Stimulated activated CD8-positive, alpha-beta memory T cell treated with anti-CD3 and anti-CD28 coated beads, Interleukin-15, amount 100 ng/mL, for 4 hours (primary cell): Measurements from ENCODE around the gene CD83.
"Not testable (repeated sequence)": the region's sequence is repeated elsewhere in the genome, so short reads cannot be mapped to it uniquely, and the experiment has no call there.

Experiments
- DNase-seq, 2 donors: peaks; one replicate each; pipeline ENCODE4 v3.0.0-alpha.2; 2020; ENCODE audit warnings: low read depth in 2 of 2

The CD83 gene, protein sequence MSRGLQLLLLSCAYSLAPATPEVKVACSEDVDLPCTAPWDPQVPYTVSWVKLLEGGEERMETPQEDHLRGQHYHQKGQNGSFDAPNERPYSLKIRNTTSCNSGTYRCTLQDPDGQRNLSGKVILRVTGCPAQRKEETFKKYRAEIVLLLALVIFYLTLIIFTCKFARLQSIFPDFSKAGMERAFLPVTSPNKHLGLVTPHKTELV

DNA sequence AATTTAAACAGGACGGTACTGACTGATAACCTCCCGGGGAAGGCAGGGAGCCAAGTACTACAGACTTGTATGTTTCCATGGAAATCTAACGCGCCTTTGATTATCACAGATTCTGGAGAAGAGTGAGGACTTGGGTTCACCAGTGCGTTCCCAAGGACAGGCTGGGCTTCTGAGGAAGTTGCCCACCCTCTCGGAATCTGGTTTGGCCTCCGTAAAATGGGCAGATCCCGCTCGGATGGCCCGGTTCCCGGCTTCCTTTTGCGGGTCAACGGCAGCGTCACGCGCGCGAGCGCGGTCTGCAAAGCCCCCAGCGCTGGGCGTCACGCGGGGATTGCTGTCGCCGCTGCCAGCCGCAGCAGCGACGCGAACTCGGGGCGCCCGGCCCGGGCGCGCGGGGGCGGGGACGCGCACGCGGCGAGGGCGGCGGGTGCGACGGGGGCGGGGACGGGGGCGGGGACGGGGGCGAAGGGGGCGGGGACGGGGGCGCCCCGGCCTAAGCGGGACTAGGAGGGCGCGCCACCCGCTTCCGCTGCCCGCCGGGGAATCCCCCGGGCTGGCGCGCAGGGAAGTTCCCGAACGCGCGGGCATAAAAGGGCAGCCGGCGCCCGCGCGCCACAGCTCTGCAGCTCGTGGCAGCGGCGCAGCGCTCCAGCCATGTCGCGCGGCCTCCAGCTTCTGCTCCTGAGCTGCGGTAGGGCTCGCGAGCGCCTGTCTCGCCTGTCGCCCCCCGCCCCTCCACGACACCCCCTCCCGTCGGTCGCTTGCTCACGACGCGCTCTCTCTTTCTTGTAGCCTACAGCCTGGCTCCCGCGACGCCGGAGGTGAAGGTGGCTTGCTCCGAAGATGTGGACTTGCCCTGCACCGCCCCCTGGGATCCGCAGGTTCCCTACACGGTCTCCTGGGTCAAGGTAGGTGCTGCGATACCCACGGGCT lies at the start of gene CD83:
CD83 (plus strand) TSS at position 615 of the 933 bp plus-strand sequence; CDS start at position 655, 40 bp downstream.
- peak; percentile 59 to 81 for DNase-seq

DNA sequence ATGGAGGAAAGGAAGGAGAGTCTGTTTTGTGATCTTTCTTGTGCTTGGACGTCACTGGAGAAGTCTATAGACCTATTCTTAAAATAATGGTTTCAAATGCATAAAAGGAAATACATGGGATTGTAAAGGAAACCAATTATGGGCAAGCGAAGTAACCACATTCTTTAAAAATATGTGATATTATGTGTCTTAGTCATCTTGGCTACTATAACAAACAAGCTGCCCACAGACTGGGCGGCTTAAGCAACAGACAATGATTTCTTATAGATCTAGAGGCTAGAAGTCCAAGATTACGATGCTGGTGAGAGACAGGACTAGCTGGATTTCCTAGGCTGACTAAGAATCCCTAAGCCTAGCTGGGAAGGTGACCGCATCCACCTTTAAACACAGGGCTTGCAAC lies 49.4 kb upstream of the CD83 start:
- DNase-seq, result no peak

- DNase-seq, result no peak
These were observed 48.9 kb upstream of the CD83 start for GRCh38 chr6:14068623-14069022.

DNA sequence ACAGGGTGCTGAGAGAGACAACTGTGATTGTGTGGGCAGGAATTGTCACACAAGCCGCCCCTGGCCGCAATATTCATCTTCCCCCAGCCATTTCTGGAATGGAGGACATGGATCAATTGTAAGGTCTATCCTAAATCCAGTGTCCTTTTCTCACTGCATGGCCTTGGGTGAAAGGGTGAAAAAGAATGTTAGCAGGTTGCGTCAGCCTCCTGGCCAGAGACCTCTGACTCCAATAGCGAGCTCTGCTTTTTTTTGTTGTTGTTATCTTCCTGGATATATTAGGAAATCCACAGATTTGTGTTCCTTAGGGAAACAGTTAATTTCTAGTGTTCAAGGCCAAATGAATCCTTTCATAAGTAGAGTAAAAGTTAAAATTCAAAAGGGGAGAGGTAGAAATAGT lies 47.1 kb upstream of the CD83 start:
- no peak for DNase-seq

- no peak for DNase-seq
These were observed 45.5 kb upstream of the CD83 start for GRCh38 chr6:14072084-14072483.

- DNase-seq, result not testable (repeated sequence)
These were observed 43.8 kb upstream of the CD83 start for GRCh38 chr6:14073561-14074354.

GRCh38 chr6:14074476-14075094 lies 43.0 kb upstream of the CD83 start:
- no peak for DNase-seq

- DNase-seq, result no peak
These were observed 42.5 kb upstream of the CD83 start for GRCh38 chr6:14075095-14075503.

- DNase-seq, result no peak
These were observed 40.2 kb upstream of the CD83 start for GRCh38 chr6:14077193-14077867.

DNA sequence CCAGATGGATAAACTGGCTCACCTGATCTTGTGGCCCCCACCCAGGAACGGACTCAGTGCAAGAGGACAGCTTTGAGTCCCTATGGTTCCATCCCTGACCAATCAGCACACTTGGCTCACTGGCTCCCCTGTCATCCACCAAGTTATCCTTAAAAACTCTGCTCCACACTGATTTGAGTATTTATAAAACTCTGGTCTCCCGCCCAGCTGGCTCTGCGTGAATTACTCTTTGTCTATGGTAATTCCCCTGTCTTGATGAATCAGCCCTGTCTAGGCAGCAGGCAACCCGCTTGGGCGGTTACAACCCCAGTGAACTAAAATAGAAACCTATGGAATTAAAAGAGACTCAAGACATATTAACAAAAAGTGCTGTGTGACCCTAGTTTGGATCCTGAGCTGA lies 38.1 kb upstream of the CD83 start:
- DNase-seq, result no peak

DNA sequence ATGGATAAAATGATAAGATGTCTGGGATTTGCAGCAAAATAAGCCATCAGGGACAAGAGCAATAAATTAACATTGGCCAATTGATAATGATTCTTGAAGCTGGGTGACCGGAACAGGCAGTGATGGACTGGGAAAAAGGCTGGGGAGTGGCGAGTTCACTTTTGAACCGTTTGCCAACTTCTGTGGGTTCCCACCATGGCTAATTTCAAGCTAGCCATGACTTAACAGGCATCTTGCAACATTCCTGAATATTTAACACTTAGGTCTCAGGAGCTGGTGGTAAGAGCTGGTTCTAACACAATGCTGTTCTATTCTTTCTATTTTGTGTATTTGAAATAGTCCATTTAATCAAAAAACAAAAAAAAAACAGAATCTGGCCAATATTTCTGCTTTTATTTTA lies 37.6 kb upstream of the CD83 start:
- no peak for DNase-seq

GRCh38 chr6:14081126-14081525 lies 36.4 kb upstream of the CD83 start:
- DNase-seq, result no peak

DNA sequence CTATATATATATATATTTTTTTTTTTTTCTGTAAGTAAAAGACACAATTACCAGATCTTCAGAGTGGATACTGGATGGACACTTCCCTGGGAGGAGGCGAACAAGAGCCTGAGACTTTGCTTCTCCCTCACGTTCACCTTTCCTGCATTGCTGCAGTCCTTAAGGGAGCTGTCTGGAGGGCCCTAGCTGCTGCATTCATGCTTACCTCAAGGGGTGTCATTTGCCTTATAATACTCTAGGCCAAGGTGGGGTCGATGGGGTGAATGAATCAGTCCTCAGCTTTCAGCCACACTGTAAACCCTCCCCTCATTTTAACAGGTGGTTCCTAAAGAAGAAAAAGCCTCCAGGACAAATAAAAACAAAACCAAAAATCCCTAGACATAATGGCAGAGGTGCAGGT lies 34.8 kb upstream of the CD83 start:
- no peak for DNase-seq

DNA sequence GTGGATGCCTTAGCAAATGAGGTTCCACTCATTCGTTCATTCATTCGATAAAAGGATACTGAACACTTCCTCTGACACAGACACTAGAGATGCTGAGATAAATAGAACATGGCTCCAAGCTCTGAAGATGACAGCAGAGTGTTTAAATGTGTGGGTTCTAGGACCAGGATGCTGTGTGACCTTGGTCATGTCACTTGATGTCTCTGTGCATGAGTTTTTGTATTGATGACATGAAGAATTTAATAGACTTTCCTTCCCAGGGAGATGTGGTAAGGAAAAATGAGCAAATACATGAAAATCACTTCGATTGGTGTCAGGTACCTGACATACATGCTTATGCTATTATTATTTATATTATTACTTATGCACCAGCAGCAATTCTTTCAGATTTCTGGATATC lies 34.3 kb upstream of the CD83 start:
- no peak for DNase-seq

GRCh38 chr6:14083751-14084150 lies 33.8 kb upstream of the CD83 start:
- DNase-seq, result no peak

DNA sequence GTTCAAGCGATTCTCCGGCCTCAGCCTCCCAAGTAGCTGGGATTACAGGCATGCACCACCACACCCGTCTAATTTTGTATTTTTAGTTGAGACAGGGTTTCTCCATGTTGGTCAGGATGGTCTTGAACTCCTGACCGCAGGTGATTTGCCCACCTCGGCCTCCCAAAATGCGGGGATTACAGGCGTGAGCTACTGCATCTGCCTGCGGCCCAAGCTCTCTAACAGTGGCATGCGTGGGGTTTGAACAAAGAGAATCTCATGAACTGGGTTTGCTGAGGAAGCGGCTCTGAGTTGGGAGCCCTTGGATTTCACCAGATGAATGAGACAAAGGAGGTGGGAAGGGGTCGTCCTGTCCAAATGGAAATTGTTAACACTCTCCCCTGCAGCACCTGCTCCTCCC lies 33.2 kb upstream of the CD83 start:
- DNase-seq, result no peak

GRCh38 chr6:14085176-14085787 lies 32.3 kb upstream of the CD83 start:
- DNase-seq, result no peak

DNA sequence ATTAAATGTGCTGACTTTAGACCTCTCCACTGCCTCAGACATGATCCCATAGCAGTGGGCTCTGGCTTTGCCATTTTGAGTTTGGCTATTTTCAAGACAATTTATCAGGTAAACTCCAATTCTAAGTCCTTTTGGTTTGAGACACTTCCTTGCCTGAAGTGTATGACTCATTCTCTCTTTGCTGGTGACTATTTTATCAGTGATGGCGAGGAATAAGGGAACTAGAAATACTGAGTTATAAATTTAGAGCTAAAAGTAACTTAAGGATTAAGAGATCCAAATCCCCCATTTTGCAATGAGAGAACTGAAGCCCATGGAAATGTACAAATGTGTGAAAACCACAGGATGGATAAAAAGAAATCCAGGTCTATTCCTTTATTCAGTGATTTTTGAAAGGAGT lies 30.9 kb upstream of the CD83 start:
- DNase-seq, result no peak

DNA sequence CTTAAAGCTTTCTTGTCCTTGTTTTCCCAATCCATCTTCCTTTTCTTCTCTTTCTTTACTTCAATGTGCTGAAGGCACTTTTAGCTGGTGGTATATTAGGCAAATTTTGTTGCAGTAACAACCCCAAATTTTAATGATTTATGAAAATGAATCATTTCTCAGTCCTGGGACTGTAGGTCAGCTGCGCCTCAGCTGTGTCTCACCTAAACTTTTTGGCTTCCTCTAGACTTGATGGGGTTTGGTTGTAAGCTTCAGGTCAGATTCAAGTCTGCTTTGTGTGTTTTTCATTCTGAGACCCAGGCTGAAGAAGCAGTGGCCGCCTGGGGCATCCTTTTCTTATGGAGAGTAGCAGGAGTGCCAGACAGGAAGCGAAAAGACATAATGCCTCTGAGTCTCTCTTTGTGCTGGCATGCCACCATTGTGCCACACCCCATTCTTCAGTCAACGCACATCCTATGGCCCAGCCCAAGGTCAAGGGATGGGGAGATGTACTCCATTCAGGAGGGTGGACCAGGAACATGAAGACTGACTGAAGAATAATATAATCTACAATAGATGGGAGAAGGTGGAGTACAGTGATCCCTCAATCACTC lies 28.9 kb upstream of the CD83 start:
- no peak for DNase-seq

- DNase-seq, result no peak
These were observed 28.3 kb upstream of the CD83 start for GRCh38 chr6:14089224-14089623.
